GM12891 (cell line): ENCODE results near the gene CTNNA2.

ENCODE experiments used
- PAX5 ChIP-seq: IDR thresholded peaks from 2 replicates; pipeline ENCODE4 v1.6.1; 2011; ENCODE audit warnings: low read length, moderate library complexity, mild to moderate bottlenecking; ENCODE audit not compliant: insufficient read depth, severe bottlenecking
- POLR2A ChIP-seq: IDR thresholded peaks from 2 replicates; pipeline ENCODE4 v1.6.1; 2011; ENCODE audit warnings: low read depth, low read length, control low read depth
- POLR2AphosphoS5 ChIP-seq: IDR thresholded peaks from 2 replicates; pipeline ENCODE4 v1.6.1; 2011; ENCODE audit warnings: low read depth, low read length, control low read depth
- SPI1 ChIP-seq: IDR thresholded peaks from 2 replicates; pipeline ENCODE4 v1.6.1; 2011; ENCODE audit warnings: low read depth, low read length, control low read depth
- TAF1 ChIP-seq: IDR thresholded peaks from 2 replicates; pipeline ENCODE4 v1.6.1; 2011; ENCODE audit warnings: low read depth, low read length, control low read depth

DNA sequence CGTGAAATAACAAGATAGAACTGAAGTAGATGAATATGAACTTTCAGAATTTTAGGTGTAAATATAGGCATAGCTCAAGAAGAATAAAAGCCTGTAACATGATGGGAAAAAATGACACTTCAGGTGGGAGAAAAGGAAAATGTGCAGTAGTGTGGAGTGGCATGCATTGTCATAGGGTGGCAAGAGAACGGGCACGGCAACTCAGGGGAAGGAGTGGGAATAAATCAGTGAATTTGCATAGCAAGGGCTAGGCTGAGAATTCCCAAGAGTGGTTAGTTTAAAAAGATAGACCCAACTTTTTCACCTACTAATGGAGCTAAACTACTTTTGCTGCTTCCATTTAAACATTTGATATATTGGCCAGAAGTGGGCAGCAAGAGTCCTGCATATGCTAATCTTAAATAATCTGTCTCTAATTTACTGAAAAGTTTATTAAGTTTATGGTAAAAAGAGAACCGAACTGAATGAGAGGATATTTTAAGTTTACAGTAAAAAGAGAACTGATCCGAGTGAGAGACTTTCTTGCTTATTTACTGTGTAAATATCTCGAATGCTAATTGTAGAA lies 228.1 kb downstream of the CTNNA2 start:
- TF ChIP-seq POLR2AphosphoS5 (no peak), PAX5 (no peak), TAF1 (no peak), POLR2A (no peak), SPI1 (no peak)
